Islet of Langerhans (tissue), 1 donor: ENCODE data around the gene BOK.
"Not testable (repeated sequence)": the region's sequence is repeated elsewhere in the genome, so short reads cannot be mapped to it uniquely, and the experiment has no call there.

Experiments used
- FAIRE-seq: peaks from one replicate; lab custom pipeline; 2011; peaks lifted over from hg19 to GRCh38; lab: Jason Lieb, UNC

BOK gene

GRCh38 chr2:241573741-241574140, 15.2 kb downstream of the BOK start:
- FAIRE-seq: no peak

GRCh38 chr2:241574911-241575623, 16.5 kb downstream of the BOK start:
- FAIRE-seq: no peak

- no peak for FAIRE-seq
These were observed 17.2 kb downstream of the BOK start for GRCh38 chr2:241575624-241576292.

GRCh38 chr2:241576293-241576654, 17.7 kb downstream of the BOK start:
- no peak for FAIRE-seq

GRCh38 chr2:241577413-241578122, 19.0 kb downstream of the BOK start:
- FAIRE-seq: no peak

- FAIRE-seq: no peak
These were observed 20.7 kb downstream of the BOK start for GRCh38 chr2:241579281-241579680.

- no peak for FAIRE-seq
These were observed 23.8 kb downstream of the BOK start for GRCh38 chr2:241582328-241582727.

GRCh38 chr2:241582806-241583205, 24.3 kb downstream of the BOK start:
- no peak for FAIRE-seq

- no peak for FAIRE-seq
These were observed 25.9 kb downstream of the BOK start for GRCh38 chr2:241584436-241584835.

- FAIRE-seq: no peak
These were observed 28.2 kb downstream of the BOK start for GRCh38 chr2:241586564-241587264.

GRCh38 chr2:241589863-241590262, 31.3 kb downstream of the BOK start:
- peak; percentile 33 for FAIRE-seq

GRCh38 chr2:241590496-241591455, 32.2 kb downstream of the BOK start:
- FAIRE-seq: not testable (repeated sequence)

GRCh38 chr2:241592126-241592845, 33.7 kb downstream of the BOK start:
- no peak for FAIRE-seq

GRCh38 chr2:241593271-241593670, 34.7 kb downstream of the BOK start:
- no peak for FAIRE-seq

GRCh38 chr2:241595600-241596140, 37.1 kb downstream of the BOK start:
- FAIRE-seq: no peak

GRCh38 chr2:241597561-241597960, 39.0 kb downstream of the BOK start:
- no peak for FAIRE-seq

- FAIRE-seq: no peak
These were observed 39.5 kb downstream of the BOK start for GRCh38 chr2:241598061-241598460.

GRCh38 chr2:241598487-241598886, 39.9 kb downstream of the BOK start:
- FAIRE-seq: peak; percentile 93

GRCh38 chr2:241599615-241600014, 41.1 kb downstream of the BOK start:
- FAIRE-seq: no peak

- FAIRE-seq: no peak
These were observed 43.3 kb downstream of the BOK start for GRCh38 chr2:241601841-241602240.

- FAIRE-seq: no peak
These were observed 44.2 kb downstream of the BOK start for GRCh38 chr2:241602720-241603119.
